ENCODE data around the gene GRM4.

Gene GRM4

DNA sequence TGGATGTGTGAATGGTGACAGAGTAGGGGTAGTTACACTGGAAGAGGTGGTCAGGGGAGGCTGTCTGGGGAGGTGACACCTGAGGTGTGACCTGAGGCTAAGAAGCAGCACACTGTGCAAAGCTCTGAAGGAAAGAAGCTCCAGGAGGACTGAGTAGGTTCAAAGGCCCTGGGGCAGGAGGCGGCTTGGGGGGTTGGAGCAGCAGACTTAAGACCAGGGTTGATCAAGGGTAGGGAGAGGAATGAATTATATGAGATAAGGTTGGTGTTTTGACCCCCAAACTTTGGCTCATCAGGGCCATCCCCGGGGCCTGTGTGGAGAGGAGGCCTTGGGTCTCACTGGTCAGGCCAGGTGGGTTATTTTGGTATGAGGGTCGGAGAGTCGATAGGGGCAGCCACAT, 166.1 kb downstream of the GRM4 start:
- Histone ChIP-seq H3K4me3 (ENCODE audit: insufficient read depth in 1 of 2, low read depth in 1 of 2, low read length in 2 of 2) (no peak overlapping the region), H3K36me3 (ENCODE audit: control insufficient read depth in 1 of 2, insufficient read depth in 2 of 2, low read depth in 1 of 2, low read length in 2 of 2) (no peaks in the 10 kb centered on the region), H4K91ac (ENCODE audit: low read length) (no peak overlapping the region), H2AFZ (ENCODE audit: low read depth, low read length) (no peak overlapping the region), H2AK5ac (ENCODE audit: low read length, severe bottlenecking) (no peak overlapping the region), H3K27ac (ENCODE audit: low read length, poor library complexity, severe bottlenecking) (no peak overlapping the region), H3K23ac (ENCODE audit: low read length in 2 of 2) (no peak overlapping the region), H3K4me2 (ENCODE audit: low read length, poor library complexity, severe bottlenecking) (no peak overlapping the region), H3K14ac (ENCODE audit: low read length in 2 of 2) (no peak overlapping the region), H4K8ac (ENCODE audit: low read length) (no peak overlapping the region), H2BK15ac (ENCODE audit: low read depth, poor library complexity, severe bottlenecking) (no peak overlapping the region), H2BK12ac (ENCODE audit: low read length in 2 of 2) (no peak overlapping the region), H3K79me1 (replicated peaks; ENCODE audit: low read length, poor library complexity, severe bottlenecking) (no peaks in the 10 kb centered on the region), H3K9ac (ENCODE audit: low read length) (no peak overlapping the region), H3K18ac (ENCODE audit: low read depth in 1 of 2, low read length in 2 of 2) (no peak overlapping the region), H3K4ac (ENCODE audit: low read depth in 1 of 2, low read length in 2 of 2) (no peak overlapping the region), H3K27me3 (ENCODE audit: control insufficient read depth in 1 of 2, insufficient read depth in 1 of 2, low read length in 2 of 2) (peaks cover 40 to 65% of the 10 kb centered on the region in 2 experiments), H3K9me3 (ENCODE audit: control insufficient read depth, low read length) (no peaks in the 10 kb centered on the region), H3K4me1 (ENCODE audit: control insufficient read depth, insufficient read depth, low read depth, low read length) (no peaks in the 10 kb centered on the region), H2BK120ac (ENCODE audit: low read depth, low read length) (no peak overlapping the region), H2BK5ac (ENCODE audit: low read depth, low read length, poor library complexity, severe bottlenecking) (no peak overlapping the region)
- 56% methylated on average over 4 of the region's 4 CpGs for WGBS
- DNase-seq: no peak

DNA sequence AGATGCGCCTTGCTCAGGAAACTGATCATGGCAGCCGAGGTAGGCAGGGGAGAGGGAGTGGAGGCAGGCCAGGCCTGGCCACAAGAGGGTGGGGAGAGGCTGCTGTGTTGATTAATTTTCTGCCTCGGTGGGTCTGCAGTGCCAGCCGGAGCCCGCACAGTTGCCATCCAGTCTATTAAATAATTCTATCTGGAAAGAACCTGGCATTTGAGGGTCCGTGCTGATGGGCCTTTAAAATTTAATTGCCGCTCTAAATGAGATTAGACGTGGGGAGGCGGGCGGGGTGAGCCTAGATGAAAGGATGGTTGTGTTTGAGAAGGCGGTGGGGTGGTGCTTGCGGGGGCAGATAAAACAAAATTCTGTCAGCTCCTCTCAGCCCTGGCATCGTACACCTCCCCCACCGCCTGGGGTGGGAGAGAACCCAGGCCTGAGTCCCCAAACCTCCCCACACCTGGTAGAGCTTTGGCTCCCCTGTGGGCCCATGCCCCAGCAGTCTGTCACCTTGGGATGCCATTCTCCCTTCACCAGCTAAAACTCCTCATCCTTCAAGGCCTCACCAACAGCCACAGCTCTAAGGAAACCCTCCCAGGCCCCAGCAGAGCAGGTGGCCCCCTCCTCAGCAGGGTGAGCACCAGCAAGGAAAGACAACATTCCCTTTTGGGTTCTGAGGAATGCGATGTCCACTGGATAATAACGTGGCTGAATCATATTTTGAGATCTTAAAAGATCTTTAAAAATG, 167.3 kb downstream of the GRM4 start:
- Histone ChIP-seq H3K4me3 (ENCODE audit: insufficient read depth in 1 of 2, low read depth in 1 of 2, low read length in 2 of 2) (no peak overlapping the region), H3K14ac (ENCODE audit: low read length in 2 of 2) (no peak overlapping the region), H3K4ac (ENCODE audit: low read depth in 1 of 2, low read length in 2 of 2) (no peak overlapping the region), H2AK5ac (ENCODE audit: low read length, severe bottlenecking) (no peak overlapping the region), H3K9me3 (ENCODE audit: control insufficient read depth, low read length) (no peaks in the 10 kb centered on the region), H3K18ac (ENCODE audit: low read depth in 1 of 2, low read length in 2 of 2) (no peak overlapping the region), H3K27ac (ENCODE audit: low read length, poor library complexity, severe bottlenecking) (no peak overlapping the region), H2BK12ac (ENCODE audit: low read length in 2 of 2) (no peak overlapping the region), H2BK15ac (ENCODE audit: low read depth, poor library complexity, severe bottlenecking) (no peak overlapping the region), H2BK120ac (ENCODE audit: low read depth, low read length) (no peak overlapping the region), H3K23ac (ENCODE audit: low read length in 2 of 2) (no peak overlapping the region), H3K36me3 (ENCODE audit: control insufficient read depth in 1 of 2, insufficient read depth in 2 of 2, low read depth in 1 of 2, low read length in 2 of 2) (no peaks in the 10 kb centered on the region), H4K8ac (ENCODE audit: low read length) (no peak overlapping the region), H3K4me1 (ENCODE audit: control insufficient read depth, insufficient read depth, low read depth, low read length) (no peaks in the 10 kb centered on the region), H3K4me2 (ENCODE audit: low read length, poor library complexity, severe bottlenecking) (no peak overlapping the region), H3K79me1 (replicated peaks; ENCODE audit: low read length, poor library complexity, severe bottlenecking) (no peaks in the 10 kb centered on the region), H4K91ac (ENCODE audit: low read length) (no peak overlapping the region), H3K9ac (ENCODE audit: low read length) (no peak overlapping the region), H3K27me3 (ENCODE audit: control insufficient read depth in 1 of 2, insufficient read depth in 1 of 2, low read length in 2 of 2) (peaks cover 45 to 58% of the 10 kb centered on the region in 2 experiments), H2AFZ (ENCODE audit: low read depth, low read length) (no peak overlapping the region), H2BK5ac (ENCODE audit: low read depth, low read length, poor library complexity, severe bottlenecking) (no peak overlapping the region)
- no peak for DNase-seq
- 82% methylated on average over 15 of the region's 16 CpGs for WGBS

DNA sequence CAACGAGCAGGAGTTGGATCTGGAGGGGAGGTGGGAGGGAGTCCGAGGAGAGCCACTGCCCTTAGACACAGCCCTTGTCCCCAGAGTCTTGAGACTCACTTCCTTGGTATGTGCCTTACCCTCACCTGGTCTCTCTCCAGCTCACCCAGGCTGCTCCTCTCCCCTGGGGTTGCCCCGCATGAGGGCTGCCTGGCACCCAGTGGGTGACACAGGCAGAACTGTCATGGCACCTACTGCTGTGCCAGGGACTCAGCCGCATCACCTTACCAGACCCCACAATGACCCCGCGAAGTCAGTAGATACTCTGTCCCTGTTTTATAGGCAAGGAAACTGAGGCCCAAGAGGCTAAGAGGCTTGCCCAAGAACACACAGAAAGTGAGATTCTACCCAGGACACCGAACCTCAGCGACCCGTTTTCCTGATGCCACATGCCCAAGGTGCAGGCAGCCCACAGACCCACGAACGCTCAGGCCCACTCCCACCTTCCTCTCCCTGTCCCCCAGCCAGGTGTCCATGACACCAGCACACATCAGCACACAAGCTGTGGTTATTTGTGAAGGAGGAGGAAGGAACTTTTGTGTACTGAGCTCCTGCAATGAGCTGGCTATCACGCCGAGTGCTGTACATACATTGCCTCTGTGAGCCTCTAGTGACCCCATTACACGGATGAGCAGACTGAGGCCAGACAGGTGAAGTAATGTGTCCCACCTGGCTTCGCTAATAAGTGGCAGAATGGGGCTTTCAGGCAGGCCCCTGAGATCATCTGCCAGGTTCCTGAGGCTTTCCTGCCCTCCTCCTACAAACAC, 168.1 kb downstream of the GRM4 start:
- Histone ChIP-seq H2BK5ac (ENCODE audit: low read depth, low read length, poor library complexity, severe bottlenecking) (no peak overlapping the region), H3K4ac (ENCODE audit: low read depth in 1 of 2, low read length in 2 of 2) (no peak overlapping the region), H2AFZ (ENCODE audit: low read depth, low read length) (no peak overlapping the region), H3K23ac (ENCODE audit: low read length in 2 of 2) (no peak overlapping the region), H3K4me1 (ENCODE audit: control insufficient read depth, insufficient read depth, low read depth, low read length) (no peaks in the 10 kb centered on the region), H3K4me3 (ENCODE audit: insufficient read depth in 1 of 2, low read depth in 1 of 2, low read length in 2 of 2) (no peak overlapping the region), H3K27ac (ENCODE audit: low read length, poor library complexity, severe bottlenecking) (no peak overlapping the region), H3K18ac (ENCODE audit: low read depth in 1 of 2, low read length in 2 of 2) (no peak overlapping the region), H4K91ac (ENCODE audit: low read length) (no peak overlapping the region), H2AK5ac (ENCODE audit: low read length, severe bottlenecking) (no peak overlapping the region), H3K14ac (ENCODE audit: low read length in 2 of 2) (no peak overlapping the region), H2BK15ac (ENCODE audit: low read depth, poor library complexity, severe bottlenecking) (no peak overlapping the region), H3K27me3 (ENCODE audit: control insufficient read depth in 1 of 2, insufficient read depth in 1 of 2, low read length in 2 of 2) (peaks cover 45 to 53% of the 10 kb centered on the region in 2 experiments), H2BK12ac (ENCODE audit: low read length in 2 of 2) (no peak overlapping the region), H3K9me3 (ENCODE audit: control insufficient read depth, low read length) (no peaks in the 10 kb centered on the region), H3K36me3 (ENCODE audit: control insufficient read depth in 1 of 2, insufficient read depth in 2 of 2, low read depth in 1 of 2, low read length in 2 of 2) (no peaks in the 10 kb centered on the region), H2BK120ac (ENCODE audit: low read depth, low read length) (no peak overlapping the region), H3K4me2 (ENCODE audit: low read length, poor library complexity, severe bottlenecking) (no peak overlapping the region), H3K9ac (ENCODE audit: low read length) (no peak overlapping the region), H3K79me1 (replicated peaks; ENCODE audit: low read length, poor library complexity, severe bottlenecking) (no peaks in the 10 kb centered on the region), H4K8ac (ENCODE audit: low read length) (no peak overlapping the region)
- 85% methylated on average over 12 of the region's 15 CpGs for WGBS
- no peak for DNase-seq

All from mesenchymal stem cell (in vitro differentiated cells and primary cell).